Cardiac muscle cell (in vitro differentiated cells and primary cell): Measurements from ENCODE around the gene CCM2. TPM values are rescaled to one million over a fixed set of nuclear protein-coding genes. Genes with fewer than 3 reads are reported as not detected.
"Not testable (repeated sequence)": the region's sequence is repeated elsewhere in the genome, so short reads cannot be mapped to it uniquely, and the experiment has no call there.

Experiments used
- DNase-seq, 2 donors: peaks; one replicate each; pipeline versions ENCODE4 v3.0.0 to v3.0.0-alpha.2; 2010 to 2017; ENCODE audit warnings: low read depth in 1 of 2, low spot score in 1 of 2
- H3K27ac ChIP-seq: fragments of 200-600 bp; sonication (generic); 2 replicates; pipeline ENCODE4 v1.5.1; 2016
- H3K27me3 ChIP-seq: fragments of 200-600 bp; sonication (generic); 2 replicates; pipeline ENCODE4 v1.6.0; 2016; ENCODE audit warnings: control low read depth
- H3K36me3 ChIP-seq: fragments of 200-600 bp; sonication (generic); 2 replicates; pipeline ENCODE4 v1.5.1; 2016; ENCODE audit warnings: control low read depth
- H3K4me1 ChIP-seq: fragments of 200-600 bp; sonication (generic); 2 replicates; pipeline ENCODE4 v1.8.1; 2017; ENCODE audit warnings: low read depth, mild to moderate bottlenecking, mixed run types
- H3K4me3 ChIP-seq: fragments of 200-600 bp; sonication (generic); 2 replicates; pipeline ENCODE4 v1.5.1; 2016; ENCODE audit warnings: mild to moderate bottlenecking
- H3K9me3 ChIP-seq: fragments of 200-600 bp; sonication (generic); 2 replicates; pipeline ENCODE4 v1.5.1; 2017; ENCODE audit warnings: low read depth, mild to moderate bottlenecking, control low read depth
- polyA plus RNA-seq: library from polyadenylated mRNA; unstranded; fragments of >200 nt; fragmentation: Nextera tagmentation; extraction: Ambion mirVana; gene quantifications from 2 replicates; pipeline ENCODE4 v1.2.1, GENCODE V29; 2016
- total RNA-seq: library from RNA; depleted of rRNA; stranded (reverse); fragments of >200 nt; gene quantifications from 2 replicates; pipeline ENCODE4 v1.2.3, GENCODE V29; 2016
- TF ChIP-seq, protein P1 (sequence below): IDR thresholded peaks from 2 replicates; pipeline ENCODE4 v1.5.1; 2012; ENCODE audit warnings: low read depth, mild to moderate bottlenecking, low read length

The CCM2 gene
- total and polyA plus RNA-seq, 2 experiments from 2014 or later = 38.3 to 65.7 TPM

DNA sequence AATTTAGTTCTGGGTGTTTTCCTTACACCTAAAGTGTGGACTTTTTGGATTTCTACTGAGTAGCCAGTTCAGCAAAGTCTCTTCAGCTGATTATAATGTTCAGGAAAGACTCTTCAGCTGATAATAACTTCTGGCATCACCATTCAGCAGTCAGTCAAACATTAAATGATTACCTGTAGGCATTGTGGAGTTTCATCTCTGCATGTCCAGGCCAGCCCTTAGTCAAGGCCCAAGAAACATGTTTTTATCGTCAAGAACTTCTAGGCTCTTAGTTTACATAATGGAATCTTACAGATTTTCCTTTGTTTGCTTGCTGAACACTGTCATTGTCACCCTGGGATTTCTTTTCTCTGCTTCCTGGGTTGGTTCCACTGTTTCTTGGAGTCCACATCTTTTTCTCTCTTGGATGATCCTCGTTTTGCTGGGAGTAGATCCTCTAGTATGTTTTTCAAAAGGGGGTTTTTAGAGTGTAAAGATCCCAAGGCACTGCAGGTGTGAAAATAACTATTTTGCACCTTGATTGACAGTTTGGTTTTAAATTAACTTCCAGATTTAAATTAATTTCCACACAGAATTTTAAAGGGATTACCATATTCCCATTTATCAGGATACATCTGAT lies 24.2 kb downstream of the CCM2 start:
- DNase-seq = no peak
- Histone ChIP-seq H3K27me3 (no peaks in the 10 kb centered on the region), H3K9me3 (no peaks in the 10 kb centered on the region), H3K27ac (no peak overlapping the region), H3K4me3 (no peak overlapping the region), H3K36me3 (no peaks in the 10 kb centered on the region), H3K4me1 (no peaks in the 10 kb centered on the region)
- TF ChIP-seq, protein P1, sequence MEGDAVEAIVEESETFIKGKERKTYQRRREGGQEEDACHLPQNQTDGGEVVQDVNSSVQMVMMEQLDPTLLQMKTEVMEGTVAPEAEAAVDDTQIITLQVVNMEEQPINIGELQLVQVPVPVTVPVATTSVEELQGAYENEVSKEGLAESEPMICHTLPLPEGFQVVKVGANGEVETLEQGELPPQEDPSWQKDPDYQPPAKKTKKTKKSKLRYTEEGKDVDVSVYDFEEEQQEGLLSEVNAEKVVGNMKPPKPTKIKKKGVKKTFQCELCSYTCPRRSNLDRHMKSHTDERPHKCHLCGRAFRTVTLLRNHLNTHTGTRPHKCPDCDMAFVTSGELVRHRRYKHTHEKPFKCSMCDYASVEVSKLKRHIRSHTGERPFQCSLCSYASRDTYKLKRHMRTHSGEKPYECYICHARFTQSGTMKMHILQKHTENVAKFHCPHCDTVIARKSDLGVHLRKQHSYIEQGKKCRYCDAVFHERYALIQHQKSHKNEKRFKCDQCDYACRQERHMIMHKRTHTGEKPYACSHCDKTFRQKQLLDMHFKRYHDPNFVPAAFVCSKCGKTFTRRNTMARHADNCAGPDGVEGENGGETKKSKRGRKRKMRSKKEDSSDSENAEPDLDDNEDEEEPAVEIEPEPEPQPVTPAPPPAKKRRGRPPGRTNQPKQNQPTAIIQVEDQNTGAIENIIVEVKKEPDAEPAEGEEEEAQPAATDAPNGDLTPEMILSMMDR = no peak

DNA sequence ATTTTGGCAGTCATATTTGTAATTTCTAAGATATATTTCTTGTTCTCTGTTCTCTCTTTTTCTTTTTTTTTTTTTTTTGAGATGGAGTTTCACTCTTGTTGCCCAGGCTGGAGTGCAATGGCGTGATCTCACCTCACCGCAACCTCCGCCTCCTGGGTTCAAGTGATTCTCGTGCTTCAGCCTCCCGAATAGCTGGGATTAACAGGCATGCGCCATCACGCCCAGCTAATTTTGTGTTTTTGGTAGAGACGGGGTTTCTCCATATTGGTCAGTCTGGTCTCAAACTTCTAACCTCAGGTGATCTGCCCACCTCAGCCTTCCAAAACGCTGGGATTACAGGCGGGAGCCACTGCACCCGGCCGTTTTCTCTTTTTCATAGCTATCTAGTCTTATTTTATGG lies 25.5 kb downstream of the CCM2 start:
- H3K9me3 ChIP-seq, H3K4me3 ChIP-seq, DNase-seq, H3K27me3 ChIP-seq, H3K36me3 ChIP-seq, H3K4me1 ChIP-seq, H3K27ac ChIP-seq: not testable (repeated sequence)

DNA sequence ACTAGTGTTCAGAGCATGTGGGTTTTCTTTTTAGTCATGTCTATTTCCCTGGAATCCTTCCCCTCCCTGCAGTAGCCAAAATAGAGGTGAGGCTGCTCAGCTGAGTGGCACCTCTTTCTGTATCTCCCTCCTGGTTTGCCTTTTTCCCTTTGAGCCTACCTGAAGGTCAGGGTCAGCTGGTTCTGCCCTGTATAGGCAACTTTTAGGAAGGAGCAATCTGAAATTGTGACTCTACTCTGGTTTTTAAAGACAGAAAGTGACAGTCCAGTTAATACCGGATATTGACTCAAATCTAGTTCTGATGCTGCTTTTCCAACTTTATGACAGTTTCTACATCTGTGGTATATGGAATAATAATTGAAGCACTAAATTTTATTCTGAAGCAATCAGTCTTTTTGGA lies 26.0 kb downstream of the CCM2 start:
- H3K9me3 ChIP-seq = no peaks in the 10 kb centered on the region
- no peaks in the 10 kb centered on the region for H3K27me3 ChIP-seq
- H3K36me3 ChIP-seq = no peaks in the 10 kb centered on the region
- H3K27ac ChIP-seq = no peak overlapping the region
- DNase-seq = no peak
- no peak overlapping the region for H3K4me3 ChIP-seq
- TF ChIP-seq, protein P1 = no peak
- no peaks in the 10 kb centered on the region for H3K4me1 ChIP-seq

DNA sequence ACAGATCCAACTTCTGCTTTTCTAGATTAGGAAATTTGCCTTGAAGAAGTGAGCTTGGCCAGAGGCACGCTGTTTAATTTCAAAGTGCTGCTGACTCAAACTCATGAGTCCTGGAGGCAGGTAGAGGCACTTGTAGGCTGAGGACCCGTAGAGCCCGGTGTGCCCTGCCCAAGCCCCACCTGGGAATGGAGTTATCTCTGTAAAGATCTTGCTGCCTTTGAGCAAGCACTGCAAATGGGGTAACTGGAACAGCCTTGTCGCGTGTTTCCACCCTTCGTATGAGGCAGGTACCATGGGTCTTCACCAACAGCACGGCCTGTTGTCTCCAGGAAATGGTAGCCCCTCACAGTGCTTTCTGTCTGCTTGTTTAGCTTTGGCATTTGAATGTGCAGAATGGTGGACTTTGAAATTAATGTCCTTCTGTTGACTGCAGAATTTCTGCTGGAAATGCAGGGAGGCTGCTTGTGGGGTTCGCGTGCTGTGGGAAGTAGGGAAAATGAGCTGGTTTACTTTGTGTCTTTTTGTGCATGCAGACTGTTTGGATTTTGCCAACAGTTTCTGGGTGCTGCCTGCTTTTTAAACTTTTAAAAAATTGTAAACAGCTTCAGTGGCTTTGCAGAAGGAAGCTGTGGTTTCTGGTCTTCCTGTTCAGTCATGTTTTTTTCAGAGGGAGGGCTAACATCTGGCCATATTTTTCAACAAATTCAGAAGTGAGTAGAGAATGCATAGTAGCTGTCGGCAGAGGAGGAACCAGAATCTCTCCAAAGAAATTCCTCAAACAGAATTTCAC lies 27.2 kb downstream of the CCM2 start:
- no peaks in the 10 kb centered on the region for H3K27me3 ChIP-seq
- H3K27ac ChIP-seq = no peak overlapping the region
- no peaks in the 10 kb centered on the region for H3K9me3 ChIP-seq
- H3K4me3 ChIP-seq = no peak overlapping the region
- TF ChIP-seq, protein P1 = no peak
- no peaks in the 10 kb centered on the region for H3K4me1 ChIP-seq
- no peaks in the 10 kb centered on the region for H3K36me3 ChIP-seq
- DNase-seq = peak in 1 of 2 donors; percentile 38

DNA sequence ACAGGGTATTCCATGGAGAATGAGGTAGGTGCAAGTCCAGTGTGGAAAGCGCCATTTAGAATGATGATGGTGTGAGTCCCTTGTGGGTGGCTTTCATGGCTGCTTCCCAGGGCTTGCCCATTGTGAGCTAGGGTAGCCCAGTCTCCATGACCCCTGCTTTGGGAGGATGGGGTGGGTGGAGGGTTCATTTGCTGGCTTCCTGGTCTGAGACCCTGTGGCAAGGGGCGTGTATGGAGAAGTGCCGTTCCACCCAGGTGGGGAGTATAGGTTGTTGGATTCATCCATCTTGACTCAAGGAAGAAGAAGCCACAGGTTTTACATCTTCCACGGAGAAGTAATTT lies 27.7 kb downstream of the CCM2 start:
- Histone ChIP-seq H3K4me3 (no peak overlapping the region), H3K9me3 (no peaks in the 10 kb centered on the region), H3K27ac (no peak overlapping the region), H3K4me1 (no peaks in the 10 kb centered on the region), H3K36me3 (no peaks in the 10 kb centered on the region), H3K27me3 (no peaks in the 10 kb centered on the region)
- TF ChIP-seq, protein P1 = no peak
- no peak for DNase-seq

DNA sequence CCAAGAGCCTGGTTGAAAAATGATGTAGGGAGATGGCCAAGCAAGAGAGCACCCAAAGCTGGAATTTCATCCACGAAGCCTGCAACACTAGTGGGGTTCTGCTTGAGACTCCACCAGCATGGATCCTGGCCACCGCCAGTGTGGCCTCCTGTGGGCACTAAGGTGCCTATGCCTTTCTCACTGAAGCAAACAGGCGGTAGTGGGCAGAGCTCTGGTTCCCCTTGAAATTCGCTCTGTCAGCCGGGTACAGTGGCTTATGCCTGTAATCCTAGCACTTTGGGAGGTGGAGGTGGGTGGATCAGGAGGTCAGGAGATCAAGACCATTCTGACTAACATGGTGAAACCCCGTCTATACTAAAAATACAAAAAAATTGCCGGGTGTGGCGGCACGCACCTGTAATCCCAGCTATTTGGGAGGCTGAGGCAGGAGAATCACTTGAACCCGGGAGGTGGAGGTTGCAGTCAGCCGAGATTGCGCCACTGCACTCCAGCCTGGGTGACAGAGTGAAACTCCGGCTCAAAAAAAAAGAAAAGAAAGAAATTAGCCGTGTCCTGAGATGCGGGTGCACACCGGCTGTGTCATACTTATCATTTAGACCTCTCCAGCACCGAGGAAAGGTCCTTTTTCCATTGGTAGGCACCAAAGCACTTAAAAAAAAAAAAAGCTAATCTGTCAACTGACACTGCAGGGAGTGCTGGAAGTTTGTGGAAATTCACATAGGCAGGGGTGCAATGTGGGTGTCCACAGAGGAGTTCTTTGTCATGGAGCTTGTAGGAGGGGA lies 28.3 kb downstream of the CCM2 start:
- no peak for DNase-seq
- TF ChIP-seq, protein P1 = no peak
- H3K9me3 ChIP-seq = no peaks in the 10 kb centered on the region
- H3K4me3 ChIP-seq = no peak overlapping the region
- no peaks in the 10 kb centered on the region for H3K4me1 ChIP-seq
- no peaks in the 10 kb centered on the region for H3K27me3 ChIP-seq
- no peaks in the 10 kb centered on the region for H3K36me3 ChIP-seq
- H3K27ac ChIP-seq = no peak overlapping the region
